ENCODE results near the gene OR51E1.

Gene OR51E1

DNA sequence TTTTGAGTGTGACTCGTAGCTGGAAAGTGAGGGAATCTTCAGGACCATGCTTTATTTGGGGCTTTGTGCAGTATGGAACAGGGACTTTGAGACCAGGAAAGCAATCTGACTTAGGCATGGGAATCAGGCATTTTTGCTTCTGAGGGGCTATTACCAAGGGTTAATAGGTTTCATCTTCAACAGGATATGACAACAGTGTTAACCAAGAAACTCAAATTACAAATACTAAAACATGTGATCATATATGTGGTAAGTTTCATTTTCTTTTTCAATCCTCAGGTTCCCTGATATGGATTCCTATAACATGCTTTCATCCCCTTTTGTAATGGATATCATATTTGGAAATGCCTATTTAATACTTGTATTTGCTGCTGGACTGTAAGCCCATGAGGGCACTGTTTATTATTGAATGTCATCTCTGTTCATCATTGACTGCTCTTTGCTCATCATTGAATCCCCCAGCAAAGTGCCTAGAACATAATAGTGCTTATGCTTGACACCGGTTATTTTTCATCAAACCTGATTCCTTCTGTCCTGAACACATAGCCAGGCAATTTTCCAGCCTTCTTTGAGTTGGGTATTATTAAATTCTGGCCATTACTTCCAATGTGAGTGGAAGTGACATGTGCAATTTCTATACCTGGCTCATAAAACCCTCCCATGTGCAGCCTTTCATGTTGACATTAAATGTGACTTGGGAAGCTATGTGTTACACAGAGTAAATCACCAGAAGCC is 11.0 kb downstream of the OR51E1 start:
- H3K4me2 ChIP-seq (ENCODE audit: low read length): no peak overlapping the region
- 0 out of 2 replicates have a peak, but pooled peaks cover 5% of the 10 kb centered on the region for H3K27me3 ChIP-seq (ENCODE audit: control insufficient read depth, low read length)
- no peaks in the 10 kb centered on the region for H3K9me3 ChIP-seq (ENCODE audit: control insufficient read depth, insufficient read depth, low read length)
- no peaks in the 10 kb centered on the region for H3K79me2 ChIP-seq (ENCODE audit: control insufficient read depth, low read length)
- no peak overlapping the region for H3K27ac ChIP-seq (ENCODE audit: low read depth, low read length)
- H4K20me1 ChIP-seq (ENCODE audit: control insufficient read depth, insufficient read depth, low read depth, low read length): no peaks in the 10 kb centered on the region
- TF ChIP-seq EZH2phosphoT487 (IDR thresholded peaks at IDR 0.05; ENCODE audit: borderline replicate concordance, low read length): no peak
- TF ChIP-seq, protein P1, sequence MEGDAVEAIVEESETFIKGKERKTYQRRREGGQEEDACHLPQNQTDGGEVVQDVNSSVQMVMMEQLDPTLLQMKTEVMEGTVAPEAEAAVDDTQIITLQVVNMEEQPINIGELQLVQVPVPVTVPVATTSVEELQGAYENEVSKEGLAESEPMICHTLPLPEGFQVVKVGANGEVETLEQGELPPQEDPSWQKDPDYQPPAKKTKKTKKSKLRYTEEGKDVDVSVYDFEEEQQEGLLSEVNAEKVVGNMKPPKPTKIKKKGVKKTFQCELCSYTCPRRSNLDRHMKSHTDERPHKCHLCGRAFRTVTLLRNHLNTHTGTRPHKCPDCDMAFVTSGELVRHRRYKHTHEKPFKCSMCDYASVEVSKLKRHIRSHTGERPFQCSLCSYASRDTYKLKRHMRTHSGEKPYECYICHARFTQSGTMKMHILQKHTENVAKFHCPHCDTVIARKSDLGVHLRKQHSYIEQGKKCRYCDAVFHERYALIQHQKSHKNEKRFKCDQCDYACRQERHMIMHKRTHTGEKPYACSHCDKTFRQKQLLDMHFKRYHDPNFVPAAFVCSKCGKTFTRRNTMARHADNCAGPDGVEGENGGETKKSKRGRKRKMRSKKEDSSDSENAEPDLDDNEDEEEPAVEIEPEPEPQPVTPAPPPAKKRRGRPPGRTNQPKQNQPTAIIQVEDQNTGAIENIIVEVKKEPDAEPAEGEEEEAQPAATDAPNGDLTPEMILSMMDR (IDR thresholded peaks at IDR 0.05; ENCODE audit: low read depth, low read length, poor library complexity, severe bottlenecking): no peak
- H3F3A ChIP-seq (ENCODE audit: control insufficient read depth, insufficient read depth): no peaks in the 10 kb centered on the region
- no peaks in the 10 kb centered on the region for H3K9me2 ChIP-seq (replicated peaks; ENCODE audit: control insufficient read depth, low read length)
- H3K36me3 ChIP-seq (ENCODE audit: control insufficient read depth, low read length): no peaks in the 10 kb centered on the region
- no peak overlapping the region for H3K4me3 ChIP-seq (ENCODE audit: low read length)
- no peaks in the 10 kb centered on the region for H3K4me1 ChIP-seq (ENCODE audit: control insufficient read depth, low read length)

DNA sequence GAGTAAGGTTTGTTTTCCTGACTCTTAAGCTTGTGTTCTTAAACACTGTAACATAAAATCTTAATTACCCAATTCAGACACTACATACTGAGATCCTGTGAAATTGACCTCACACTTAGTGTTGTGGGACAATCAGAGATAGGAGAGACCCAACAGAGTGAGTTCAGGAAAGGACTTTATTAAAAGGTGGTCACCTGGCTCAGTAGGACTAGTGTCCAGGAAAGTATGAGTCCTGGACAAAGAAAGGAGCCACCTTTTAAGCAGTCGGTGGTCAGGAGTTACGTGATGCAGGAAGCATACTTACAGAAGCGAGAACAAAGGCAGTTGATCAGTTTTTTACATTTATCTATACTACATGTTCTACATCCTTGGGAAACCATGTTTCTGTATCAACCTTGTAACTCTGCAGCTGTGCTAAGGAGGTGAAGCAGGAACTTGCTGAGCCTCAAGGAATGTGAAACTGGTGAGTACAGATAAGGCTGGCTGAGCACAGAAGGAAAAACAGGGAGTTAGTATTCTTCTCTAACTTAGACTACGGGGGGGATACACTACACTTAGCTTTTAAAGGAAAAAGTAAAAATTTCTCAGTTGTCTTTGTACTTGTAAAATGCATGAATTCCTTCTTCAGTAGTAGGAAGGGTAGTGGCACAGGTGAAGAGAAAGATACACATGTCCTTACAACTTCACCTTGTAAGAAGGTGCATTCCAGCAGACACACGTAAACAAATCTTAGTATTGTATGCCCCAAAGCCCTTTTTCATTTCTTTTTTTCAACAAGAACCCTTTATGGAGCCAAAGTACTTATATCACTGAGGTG is 15.1 kb downstream of the OR51E1 start:
- Histone ChIP-seq H3K9me2 (replicated peaks; ENCODE audit: control insufficient read depth, low read length) (no peaks in the 10 kb centered on the region), H4K20me1 (ENCODE audit: control insufficient read depth, insufficient read depth, low read depth, low read length) (no peaks in the 10 kb centered on the region), H3K27ac (ENCODE audit: low read depth, low read length) (no peak overlapping the region), H3F3A (ENCODE audit: control insufficient read depth, insufficient read depth) (no peaks in the 10 kb centered on the region), H3K36me3 (ENCODE audit: control insufficient read depth, low read length) (no peaks in the 10 kb centered on the region), H3K27me3 (ENCODE audit: control insufficient read depth, low read length) (0 out of 2 replicates have a peak, but pooled peaks cover 5% of the 10 kb centered on the region), H3K9me3 (ENCODE audit: control insufficient read depth, insufficient read depth, low read length) (no peaks in the 10 kb centered on the region), H3K4me3 (ENCODE audit: low read length) (no peak overlapping the region), H3K79me2 (ENCODE audit: control insufficient read depth, low read length) (no peaks in the 10 kb centered on the region), H3K4me1 (ENCODE audit: control insufficient read depth, low read length) (no peaks in the 10 kb centered on the region), H3K4me2 (ENCODE audit: low read length) (no peak overlapping the region)
- no peak for TF ChIP-seq EZH2phosphoT487 (IDR thresholded peaks at IDR 0.05; ENCODE audit: borderline replicate concordance, low read length)
- TF ChIP-seq, protein P1 (IDR thresholded peaks at IDR 0.05; ENCODE audit: low read depth, low read length, poor library complexity, severe bottlenecking): no peak

DNA sequence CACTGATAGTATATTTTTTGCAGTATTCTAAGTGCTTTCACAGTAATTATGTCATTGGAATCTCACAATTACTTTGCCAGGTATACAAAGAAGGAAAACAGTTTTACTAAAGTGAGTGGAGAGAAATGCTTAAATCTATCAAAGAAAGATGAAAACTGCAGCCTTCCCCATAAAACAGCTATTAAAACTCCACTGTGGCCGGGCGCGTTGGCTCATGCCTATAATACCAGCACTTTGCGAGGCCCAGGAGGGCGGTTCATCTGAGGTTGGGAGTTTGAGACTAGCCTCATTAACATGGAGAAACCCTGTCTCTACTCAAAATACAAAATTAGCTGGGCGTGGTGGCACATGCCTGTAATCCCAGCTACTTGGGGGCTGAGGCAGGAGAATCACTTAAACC is 19.1 kb downstream of the OR51E1 start:
- H3K36me3 ChIP-seq (ENCODE audit: control insufficient read depth, low read length): no peaks in the 10 kb centered on the region
- no peaks in the 10 kb centered on the region for H3F3A ChIP-seq (ENCODE audit: control insufficient read depth, insufficient read depth)
- no peaks in the 10 kb centered on the region for H3K4me1 ChIP-seq (ENCODE audit: control insufficient read depth, low read length)
- no peaks in the 10 kb centered on the region for H3K79me2 ChIP-seq (ENCODE audit: control insufficient read depth, low read length)
- no peak for TF ChIP-seq EZH2phosphoT487 (IDR thresholded peaks at IDR 0.05; ENCODE audit: borderline replicate concordance, low read length)
- TF ChIP-seq, protein P1 (IDR thresholded peaks at IDR 0.05; ENCODE audit: low read depth, low read length, poor library complexity, severe bottlenecking): no peak
- H3K9me2 ChIP-seq (replicated peaks; ENCODE audit: control insufficient read depth, low read length): no peaks in the 10 kb centered on the region
- no peak overlapping the region for H3K27ac ChIP-seq (ENCODE audit: low read depth, low read length)
- no peak overlapping the region for H3K4me2 ChIP-seq (ENCODE audit: low read length)
- no peaks in the 10 kb centered on the region for H3K27me3 ChIP-seq (ENCODE audit: control insufficient read depth, low read length)
- H3K9me3 ChIP-seq (ENCODE audit: control insufficient read depth, insufficient read depth, low read length): no peaks in the 10 kb centered on the region
- H3K4me3 ChIP-seq (ENCODE audit: low read length): no peak overlapping the region
- H4K20me1 ChIP-seq (ENCODE audit: control insufficient read depth, insufficient read depth, low read depth, low read length): no peaks in the 10 kb centered on the region

All from DOHH2 (cell line).